Body of pancreas (tissue), 4 donors: ENCODE results near the gene MYOZ2. TPM values are rescaled to one million over a fixed set of nuclear protein-coding genes. Genes with fewer than 3 reads are reported as not detected.
"Not testable (repeated sequence)": the region's sequence is repeated elsewhere in the genome, so short reads cannot be mapped to it uniquely, and the experiment has no call there.

Experiments
- ATAC-seq: fragments of 150-250 bp; one replicate; pipeline ENCODE4 v1.9.1; 2016
- DNase-seq, 4 donors: peaks; one replicate each; pipeline ENCODE4 v3.0.0-alpha.2; 2019
- H3K27ac ChIP-seq, 4 donors: fragments of 200-600 bp; sonication (generic); 1 replicate in 3 of 4; 2 replicates in 1 of 4; pipeline versions ENCODE4 v1.5.1 to v1.6.1; 2016 to 2019; ENCODE audit warnings: mild to moderate bottlenecking in 1 of 4, mixed read lengths in 1 of 4, moderate library complexity in 1 of 4
- H3K27me3 ChIP-seq, 2 donors: fragments of 200-600 bp; sonication (generic); one replicate each; pipeline ENCODE4 v1.6.0; 2016; ENCODE audit warnings: mild to moderate bottlenecking in 1 of 2
- H3K36me3 ChIP-seq, 2 donors: fragments of 200-600 bp; sonication (generic); replicated peaks in 1 of 2; 2 replicates each; pipeline ENCODE4 v1.5.1; 2016; ENCODE audit warnings: low read depth in 2 of 2; ENCODE audit not compliant: insufficient read depth in 1 of 2
- H3K4me1 ChIP-seq: fragments of 200-600 bp; sonication (generic); one replicate; pipeline ENCODE4 v1.6.0; 2016
- H3K4me3 ChIP-seq, 2 donors: fragments of 200-600 bp; sonication (generic); 1 replicate in 1 of 2; 2 replicates in 1 of 2; pipeline ENCODE4 v1.5.1; 2016 to 2019
- H3K9me3 ChIP-seq, 3 donors: fragments of 200-600 bp; sonication (generic); 1 replicate in 2 of 3; 2 replicates in 1 of 3; pipeline ENCODE4 v1.5.1; 2016
- POLR2A ChIP-seq, 3 donors: fragments of 450-650 bp; IDR thresholded peaks; one replicate each; pipeline ENCODE4 v1.6.1; 2016; ENCODE audit warnings: antibody characterized with exemption in 3 of 3, mild to moderate bottlenecking in 2 of 3
- WGBS, 2 donors: methylation state at CpG; one replicate each; pipeline ENCODE4 v1.1.5; 2017; 5-methylcytosine and 5-hydroxymethylcytosine counted together
- intact Hi-C: fragments of 100-400 bp; cut with DNase I; formaldehyde crosslinking; loops from one replicate; pipeline ENCODE4 v1.15.1; 2023
- total RNA-seq, 2 donors: library from RNA; depleted of rRNA; stranded (reverse); fragments of >200 nt; gene quantifications; one replicate each; pipeline ENCODE4 v1.1.0, GENCODE V29; 2016
- TF ChIP-seq, protein P1 (sequence below), 7 experiments: fragments of 450-650 bp in 4 of 7; fragments of 200-600 bp in 3 of 7; sonication (generic) in 3 of 7; IDR thresholded peaks; one replicate each; pipeline ENCODE4 v1.5.1; 2016 to 2019; ENCODE audit warnings: antibody characterized with exemption in 7 of 7

MYOZ2 gene
- total RNA-seq, 2 donors from 2014 or later, result not detected

DNA sequence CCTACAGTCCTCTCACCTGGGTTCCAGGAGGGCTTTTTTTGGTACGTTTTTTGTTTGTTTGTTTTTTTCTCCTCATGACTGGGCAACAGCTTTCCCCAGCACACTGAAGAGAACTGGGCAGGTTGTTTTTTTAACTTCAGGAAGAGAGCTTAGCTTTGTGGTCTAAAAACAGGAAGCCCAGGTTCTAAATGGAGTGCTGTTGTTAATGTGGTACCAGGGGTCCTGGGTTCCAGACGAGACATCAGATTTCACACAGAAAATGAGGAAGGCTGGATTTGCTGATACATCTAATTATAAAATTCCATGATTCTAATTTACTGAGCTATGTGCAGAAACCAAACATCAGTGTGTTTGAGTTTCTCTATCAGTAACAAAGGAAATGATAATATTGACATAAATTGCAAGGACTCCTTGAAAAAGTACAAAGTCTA, 4.2 kb downstream of the MYOZ2 start:
- 18 to 20% methylated on average over 2 of the region's 2 CpGs for WGBS, 2 donors
- Histone ChIP-seq H3K27me3 (no peaks in the 10 kb centered on the region), H3K36me3 (no peaks in the 10 kb centered on the region), H3K4me3 (no peak overlapping the region), H3K9me3 (no peaks in the 10 kb centered on the region), H3K27ac (peak overlapping the region in 3 of 4 donors; percentile 20 to 77 (median 63)), H3K4me1 (peaks cover 10% of the 10 kb centered on the region)
- DNase-seq (peak in 1 of 4 donors; percentile 9), ATAC-seq (peak; percentile 60)
- TF ChIP-seq, protein P1, sequence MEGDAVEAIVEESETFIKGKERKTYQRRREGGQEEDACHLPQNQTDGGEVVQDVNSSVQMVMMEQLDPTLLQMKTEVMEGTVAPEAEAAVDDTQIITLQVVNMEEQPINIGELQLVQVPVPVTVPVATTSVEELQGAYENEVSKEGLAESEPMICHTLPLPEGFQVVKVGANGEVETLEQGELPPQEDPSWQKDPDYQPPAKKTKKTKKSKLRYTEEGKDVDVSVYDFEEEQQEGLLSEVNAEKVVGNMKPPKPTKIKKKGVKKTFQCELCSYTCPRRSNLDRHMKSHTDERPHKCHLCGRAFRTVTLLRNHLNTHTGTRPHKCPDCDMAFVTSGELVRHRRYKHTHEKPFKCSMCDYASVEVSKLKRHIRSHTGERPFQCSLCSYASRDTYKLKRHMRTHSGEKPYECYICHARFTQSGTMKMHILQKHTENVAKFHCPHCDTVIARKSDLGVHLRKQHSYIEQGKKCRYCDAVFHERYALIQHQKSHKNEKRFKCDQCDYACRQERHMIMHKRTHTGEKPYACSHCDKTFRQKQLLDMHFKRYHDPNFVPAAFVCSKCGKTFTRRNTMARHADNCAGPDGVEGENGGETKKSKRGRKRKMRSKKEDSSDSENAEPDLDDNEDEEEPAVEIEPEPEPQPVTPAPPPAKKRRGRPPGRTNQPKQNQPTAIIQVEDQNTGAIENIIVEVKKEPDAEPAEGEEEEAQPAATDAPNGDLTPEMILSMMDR (IDR thresholded peaks at IDR 0.05), result no peak
- no peak for TF ChIP-seq POLR2A (IDR thresholded peaks at IDR 0.05)
- intact Hi-C loops, result no loop called here

DNA sequence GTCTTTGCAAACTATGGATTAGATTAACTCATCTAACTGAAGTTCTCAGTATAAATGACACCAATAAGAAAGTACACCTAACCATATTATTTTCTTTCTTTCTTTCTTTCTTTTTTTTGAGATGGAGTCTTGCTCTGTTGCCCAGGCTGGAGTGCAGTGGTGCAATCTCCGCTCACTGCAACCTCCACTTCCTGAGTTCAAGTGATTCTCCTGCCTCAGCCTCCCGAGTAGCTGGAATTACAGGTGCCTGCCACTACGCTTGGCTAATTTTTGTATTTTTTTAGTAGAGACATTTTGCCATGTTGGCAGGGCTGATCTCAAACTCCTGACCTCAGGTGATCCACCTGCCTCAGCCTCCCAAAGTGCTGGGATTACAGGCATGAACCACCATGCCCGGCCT, 5.7 kb downstream of the MYOZ2 start:
- 79 to 82% methylated on average over 4 of the region's 4 CpGs for WGBS, 2 donors

DNA sequence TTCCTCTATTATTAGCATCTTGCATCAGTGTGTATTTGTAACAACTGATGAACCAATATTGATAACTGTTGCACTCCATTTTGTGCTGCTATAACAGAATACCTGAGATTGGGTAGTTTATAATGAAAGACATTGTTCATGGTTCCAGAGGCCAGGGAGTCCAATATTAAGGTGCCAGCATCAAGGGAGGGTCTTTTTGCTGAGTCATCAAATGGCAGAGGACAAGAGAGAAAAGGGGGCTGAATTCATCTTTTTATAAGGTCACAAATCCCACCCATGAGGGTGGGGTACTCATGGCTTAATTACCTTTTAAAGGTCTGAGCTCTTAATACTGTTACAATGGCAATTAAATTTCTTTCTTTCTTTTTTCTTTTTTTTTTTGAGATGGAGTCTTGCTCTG, 7.2 kb downstream of the MYOZ2 start:
- intact Hi-C loops, result no loop called here
- no peak for ATAC-seq
- Histone ChIP-seq H3K36me3 (no peaks in the 10 kb centered on the region), H3K4me1 (peaks cover 10% of the 10 kb centered on the region), H3K9me3 (no peaks in the 10 kb centered on the region), H3K27me3 (no peaks in the 10 kb centered on the region), H3K27ac (no peak overlapping the region), H3K4me3 (no peak overlapping the region)
- TF ChIP-seq, protein P1 (IDR thresholded peaks at IDR 0.05), result no peak
- TF ChIP-seq POLR2A (IDR thresholded peaks at IDR 0.05), result no peak
- no peak for DNase-seq

More for the DNA sequence above, 5.7 kb downstream of the MYOZ2 start:
- H3K27me3 ChIP-seq, H3K27ac ChIP-seq, H3K4me1 ChIP-seq, ATAC-seq, H3K36me3 ChIP-seq, H3K9me3 ChIP-seq, intact Hi-C loops, H3K4me3 ChIP-seq, DNase-seq: not testable (repeated sequence)

DNA sequence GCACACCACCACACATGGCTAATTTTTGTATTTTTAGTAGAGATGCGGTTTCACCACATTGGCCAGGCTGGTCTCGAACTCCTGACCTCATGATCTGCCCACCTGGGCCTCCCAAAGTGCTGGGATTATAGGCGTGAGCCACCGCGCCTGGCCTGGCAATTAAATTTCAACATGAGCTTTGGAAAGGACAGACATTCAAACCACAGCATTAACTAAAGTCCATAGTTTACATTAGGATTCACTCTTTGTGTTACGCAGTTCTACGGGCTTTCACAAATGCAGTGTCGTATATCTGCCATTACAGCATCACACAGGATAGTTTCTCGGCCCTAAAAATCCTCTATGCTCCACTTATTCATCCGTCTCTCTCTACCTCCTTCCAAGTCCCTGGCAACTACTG, 7.7 kb downstream of the MYOZ2 start:
- ATAC-seq, H3K27ac ChIP-seq, H3K36me3 ChIP-seq, H3K4me3 ChIP-seq, H3K27me3 ChIP-seq, H3K4me1 ChIP-seq, H3K9me3 ChIP-seq, intact Hi-C loops, DNase-seq: not testable (repeated sequence)
- 96 to 98% methylated on average over 10 of the region's 10 CpGs for WGBS, 2 donors

DNA sequence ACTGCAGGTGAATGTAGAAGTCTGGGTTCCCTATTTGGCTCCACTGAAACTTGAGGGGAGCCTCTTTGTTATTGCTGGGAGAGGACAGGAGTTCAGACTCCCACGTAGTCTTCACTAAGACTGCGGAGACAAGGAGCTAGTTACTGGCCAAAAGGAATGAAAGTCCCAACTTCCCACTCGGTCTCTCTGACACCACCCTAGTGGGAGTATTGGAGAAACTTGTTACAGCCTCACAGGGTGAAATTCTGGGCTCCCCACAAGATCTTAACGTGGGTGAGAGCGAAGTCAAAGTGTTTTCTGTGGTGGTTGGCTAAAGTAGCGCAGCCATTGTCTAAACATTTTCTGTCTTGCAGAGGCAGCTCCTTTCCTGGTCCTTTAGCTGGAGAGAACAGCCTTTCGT, 13.5 kb downstream of the MYOZ2 start:
- ATAC-seq (peak; percentile 38), DNase-seq (peak in 1 of 4 donors; percentile 14)
- Histone ChIP-seq H3K27ac (peak overlapping the region; percentile 22 to 63 (median 40)), H3K4me1 (peaks cover 7% of the 10 kb centered on the region), H3K9me3 (no peaks in the 10 kb centered on the region), H3K36me3 (no peaks in the 10 kb centered on the region), H3K4me3 (no peak overlapping the region), H3K27me3 (no peaks in the 10 kb centered on the region)
- intact Hi-C loops, result no loop called here
- TF ChIP-seq, protein P1 (IDR thresholded peaks at IDR 0.05), result no peak
- TF ChIP-seq POLR2A (IDR thresholded peaks at IDR 0.05), result no peak
- WGBS, 2 donors, result 39 to 41% methylated on average over 7 of the region's 7 CpGs

DNA sequence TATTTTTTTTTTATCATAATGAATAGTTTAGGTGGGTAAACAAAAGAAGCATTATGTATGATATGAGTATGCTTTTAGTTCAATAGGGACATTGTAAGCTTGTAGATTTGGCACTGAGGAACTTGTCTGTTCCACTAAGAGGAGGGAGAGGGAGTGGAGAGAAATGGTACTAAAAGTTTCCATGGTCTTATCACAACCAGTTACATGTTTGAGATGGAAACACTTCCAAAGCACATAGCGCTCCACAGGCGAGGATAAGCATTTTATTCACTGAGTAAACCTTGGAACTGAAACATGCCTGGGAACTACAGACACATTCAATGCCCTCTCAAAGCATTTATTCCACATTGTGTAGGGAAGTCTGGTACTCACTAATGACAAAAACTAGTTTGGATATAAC, 15.5 kb downstream of the MYOZ2 start:
- ATAC-seq, result peak; percentile 86
- Histone ChIP-seq H3K4me3 (no peak overlapping the region), H3K9me3 (no peaks in the 10 kb centered on the region), H3K27me3 (no peaks in the 10 kb centered on the region), H3K36me3 (no peaks in the 10 kb centered on the region), H3K27ac (peak overlapping the region in 2 of 4 donors; percentile 19 to 26), H3K4me1 (peaks cover 7% of the 10 kb centered on the region)
- WGBS, 2 donors, result 26 to 30% methylated on average over 2 of the region's 2 CpGs
- TF ChIP-seq, protein P1 (IDR thresholded peaks at IDR 0.05), result peak in 4 of 7 experiments; percentile 25 to 43 (median 37)
- no peak for TF ChIP-seq POLR2A (IDR thresholded peaks at IDR 0.05)
- intact Hi-C loops, result no loop called here
- DNase-seq, result peak; percentile 33 to 63 (median 53)
